UCSD-AML1 (cell line): ENCODE measurements around the gene RBM43.
"Not testable (repeated sequence)": the region's sequence is repeated elsewhere in the genome, so short reads cannot be mapped to it uniquely, and the experiment has no call there.

Experiments
- DNase-seq: peaks from one replicate; lab custom pipeline; 2025; ENCODE audit not compliant: unreplicated experiment; lab: John Stamatoyannopoulos, UW

RBM43 gene

DNA sequence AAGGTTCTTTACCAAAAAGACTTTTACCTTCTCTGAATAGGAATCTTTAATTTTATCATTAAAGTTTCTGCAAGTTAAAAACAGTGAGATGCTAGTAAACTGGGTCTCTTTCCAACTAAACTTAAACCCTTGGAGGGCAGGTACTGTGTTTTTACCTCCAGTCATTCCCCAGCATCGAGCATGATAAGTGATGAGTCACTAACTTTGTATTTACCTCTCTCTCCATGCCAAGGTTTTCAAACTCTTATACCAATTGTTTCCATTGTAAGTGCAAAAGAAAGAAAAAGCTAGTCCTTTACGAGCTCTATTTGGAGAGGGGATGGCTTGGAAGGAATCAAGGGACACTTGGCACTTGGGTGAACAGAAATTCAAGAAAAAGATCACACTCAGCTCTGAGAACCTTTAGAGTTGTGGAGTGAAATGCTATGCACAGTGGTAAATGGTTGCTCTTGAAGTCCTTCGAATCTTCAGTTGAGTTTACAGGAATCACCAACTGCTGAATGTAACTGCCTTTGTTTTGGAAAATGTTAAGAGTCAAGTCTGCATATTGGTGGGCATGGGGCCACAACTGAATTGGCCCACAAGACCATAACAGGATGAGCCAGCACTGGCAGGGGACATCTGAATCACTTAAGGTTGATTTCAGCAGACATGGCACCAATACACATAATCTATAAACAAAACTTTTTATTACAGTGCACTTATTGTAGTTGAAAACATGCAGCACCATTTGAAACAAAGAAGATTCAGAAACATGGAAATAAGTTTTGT lies 8.3 kb upstream of the RBM43 start:
- DNase-seq: no peak

DNA sequence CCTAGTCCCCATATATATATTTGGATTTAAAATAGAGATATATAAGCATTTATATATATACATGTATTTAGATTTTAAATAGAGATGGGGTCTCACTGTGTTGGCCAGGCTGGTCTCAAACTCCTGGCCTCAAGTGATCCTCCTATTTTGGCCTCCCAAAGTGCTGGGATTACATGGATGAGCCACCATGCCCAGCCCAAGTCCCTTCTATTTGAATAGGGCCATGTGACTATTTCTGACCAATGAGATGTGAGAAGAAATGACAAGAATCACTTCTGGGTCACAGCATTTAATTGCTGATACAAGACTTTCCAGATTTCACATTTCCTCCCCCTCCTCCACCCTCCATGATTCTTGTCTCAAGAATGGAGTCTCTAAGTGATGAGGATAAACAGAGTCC lies 6.4 kb upstream of the RBM43 start:
- DNase-seq: no peak

DNA sequence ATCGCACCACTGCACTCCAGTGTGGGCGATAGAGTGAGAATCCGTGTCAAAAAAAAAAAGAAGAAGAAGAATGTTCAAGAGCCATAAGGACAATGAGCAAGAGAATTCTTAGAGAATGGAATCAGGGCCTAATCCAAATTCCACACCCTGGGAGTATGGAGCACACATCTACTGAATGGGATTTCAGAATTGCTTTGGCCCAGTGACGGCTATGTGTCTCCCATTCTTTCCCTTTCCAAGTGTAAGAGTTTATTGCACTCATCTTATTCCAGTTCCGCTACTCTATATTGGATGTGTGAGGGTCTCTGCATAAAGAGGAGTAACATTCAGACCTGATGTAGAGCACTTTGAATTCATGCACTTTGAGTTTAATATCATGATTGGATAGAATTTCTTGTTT lies 5.9 kb upstream of the RBM43 start:
- no peak for DNase-seq

DNA sequence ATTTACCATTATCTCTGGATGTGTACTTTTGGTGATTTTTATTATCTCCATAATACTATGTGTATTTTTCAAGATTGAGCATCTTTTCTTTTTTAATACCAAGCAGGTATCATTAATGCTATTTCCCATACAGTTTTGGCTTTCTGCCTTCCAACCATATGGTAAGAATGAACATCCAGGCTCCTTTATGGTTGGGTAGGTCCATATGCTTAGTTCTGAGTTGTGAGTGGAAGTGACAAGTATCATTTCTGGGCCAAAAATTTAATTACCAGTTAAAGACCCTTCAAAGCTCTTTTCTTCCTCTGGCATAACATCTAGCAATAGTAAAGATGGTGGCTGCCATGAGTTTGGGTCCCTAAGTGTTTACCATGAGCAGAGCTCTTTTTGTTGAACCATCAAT lies 4.3 kb upstream of the RBM43 start:
- DNase-seq: no peak

DNA sequence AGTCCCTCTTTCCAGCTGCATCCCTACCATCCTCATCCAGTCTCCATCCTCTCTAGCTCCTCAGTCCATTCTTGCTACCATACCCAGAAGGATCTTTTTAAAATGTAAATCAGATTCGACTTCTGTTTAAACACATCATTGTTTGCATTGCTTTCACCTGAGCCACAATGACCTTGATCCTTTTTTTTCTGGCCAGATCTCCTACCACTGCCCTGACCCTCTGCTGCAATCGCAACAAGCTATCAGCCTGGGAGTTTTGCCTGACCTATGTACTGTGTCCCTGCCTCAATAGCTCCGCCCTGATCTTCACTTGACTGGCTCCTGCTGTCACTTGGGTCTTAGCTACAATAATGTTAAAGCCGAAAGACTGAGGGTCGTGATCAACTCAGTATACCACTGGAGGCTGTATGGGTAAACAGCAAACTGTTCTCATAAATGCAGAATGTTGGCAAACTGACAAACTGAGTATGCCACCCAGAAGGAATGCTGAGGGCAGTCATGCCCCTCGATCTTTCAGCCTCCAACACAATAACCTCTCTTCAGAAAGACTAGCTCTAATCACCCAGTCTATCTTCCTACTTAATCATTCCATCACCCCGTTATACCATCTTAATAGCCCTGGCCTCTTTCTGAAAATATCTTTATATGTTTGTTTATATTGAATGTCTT lies 2.6 kb upstream of the RBM43 start:
- no peak for DNase-seq

DNA sequence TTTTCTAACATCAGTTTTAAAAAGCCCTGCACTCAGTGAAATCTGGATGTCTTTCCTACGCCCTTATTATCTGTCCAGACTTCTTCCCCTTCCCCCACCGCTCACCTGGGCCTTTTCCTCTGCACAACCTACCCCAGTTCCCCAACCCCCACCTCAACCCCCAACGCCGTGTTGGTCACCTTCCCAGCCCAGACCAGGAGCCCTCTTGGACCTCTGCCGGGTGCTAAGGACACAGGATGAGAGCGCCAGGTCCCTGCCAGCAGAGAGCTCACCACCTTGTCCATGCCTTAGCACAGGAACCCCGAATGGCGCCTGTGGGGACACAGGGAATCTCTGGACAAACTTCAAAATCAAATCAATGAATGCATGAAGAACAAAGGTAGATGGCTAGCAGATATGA lies 966 bp upstream of the RBM43 start:
- DNase-seq: no peak

DNA sequence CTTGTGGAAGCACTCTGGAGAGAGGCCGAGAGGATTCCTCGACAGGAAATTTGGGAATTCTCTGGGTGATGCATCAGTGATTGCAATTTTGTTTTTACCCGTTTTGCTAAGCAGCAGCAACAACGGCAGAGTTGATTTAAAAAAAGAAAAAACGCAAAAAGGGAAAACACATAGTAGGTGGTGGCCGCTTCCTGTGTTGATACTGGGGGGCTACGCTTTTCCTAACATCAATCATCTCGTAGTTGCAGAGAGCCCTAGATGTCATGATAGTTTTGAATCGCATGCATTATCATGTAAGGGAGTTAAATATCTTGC lies 271 bp upstream of the RBM43 start:
- DNase-seq: no peak

DNA sequence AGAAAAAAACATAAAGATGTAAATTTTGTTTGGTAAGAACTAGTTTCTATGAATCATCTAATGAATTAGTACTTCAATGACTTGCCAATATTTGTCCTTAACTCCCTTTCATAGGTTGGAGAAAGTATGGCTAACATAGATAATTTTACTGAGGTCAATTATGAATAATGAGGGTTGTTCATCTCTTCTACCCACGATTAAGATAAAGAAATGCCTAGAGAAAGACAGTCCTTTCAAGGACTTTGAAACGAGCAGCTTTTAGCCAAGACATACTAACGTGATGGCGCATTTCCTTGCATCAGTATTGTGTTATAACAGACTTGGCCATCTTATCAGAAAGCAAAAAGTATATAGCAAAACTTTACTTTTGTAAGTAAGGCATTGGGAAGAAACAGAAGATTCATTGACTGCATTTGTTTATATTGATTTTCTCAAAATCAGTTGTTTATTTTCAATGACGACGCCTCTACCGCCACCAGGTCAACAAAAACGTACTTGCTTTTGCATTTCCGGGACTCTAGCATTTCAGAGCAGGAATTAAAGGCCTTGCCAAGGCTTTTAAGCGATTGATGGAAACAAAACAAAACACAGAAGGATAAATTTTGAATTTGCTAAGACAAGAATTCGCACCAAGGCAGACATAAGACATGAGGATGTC lies 961 bp downstream of the RBM43 start:
- no peak for DNase-seq

DNA sequence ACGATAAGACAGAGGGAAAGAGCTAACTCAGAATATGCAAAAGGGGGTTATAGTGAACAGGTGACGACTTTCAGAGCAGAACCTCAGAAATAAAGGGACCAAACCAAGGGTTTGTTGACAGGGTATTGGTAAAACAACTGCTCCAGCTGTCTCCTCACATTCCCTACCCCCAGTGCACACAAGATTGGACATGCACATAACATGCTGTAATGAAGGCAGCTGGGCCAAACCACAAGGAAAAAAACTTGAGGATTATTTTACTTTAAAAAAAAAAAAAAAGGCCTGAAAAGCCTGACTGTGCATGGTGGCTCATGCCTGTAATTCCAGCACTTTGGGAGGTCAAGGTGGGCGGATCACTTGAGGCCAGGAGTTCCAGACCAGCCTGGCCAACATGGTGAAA lies 3.5 kb downstream of the RBM43 start:
- DNase-seq: no peak

DNA sequence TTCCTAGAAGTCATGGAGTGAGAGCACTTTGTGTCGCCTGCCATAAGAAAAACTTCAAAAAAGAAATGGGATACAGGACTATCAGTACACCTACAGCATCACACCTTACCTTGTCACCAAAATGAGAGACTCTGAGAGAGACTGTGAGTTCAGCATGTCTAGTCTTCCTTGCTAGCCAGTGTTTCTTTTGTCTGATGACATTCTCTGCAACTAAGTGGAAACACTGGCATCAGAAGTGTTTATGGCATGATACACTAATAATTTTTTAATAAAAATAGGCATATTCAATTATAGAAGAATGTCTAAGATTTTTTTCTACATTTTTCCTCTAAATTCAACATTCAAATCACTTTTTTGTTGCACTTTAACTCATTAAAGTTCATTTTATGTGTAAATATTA lies 9.0 kb downstream of the RBM43 start:
- DNase-seq: no peak

DNA sequence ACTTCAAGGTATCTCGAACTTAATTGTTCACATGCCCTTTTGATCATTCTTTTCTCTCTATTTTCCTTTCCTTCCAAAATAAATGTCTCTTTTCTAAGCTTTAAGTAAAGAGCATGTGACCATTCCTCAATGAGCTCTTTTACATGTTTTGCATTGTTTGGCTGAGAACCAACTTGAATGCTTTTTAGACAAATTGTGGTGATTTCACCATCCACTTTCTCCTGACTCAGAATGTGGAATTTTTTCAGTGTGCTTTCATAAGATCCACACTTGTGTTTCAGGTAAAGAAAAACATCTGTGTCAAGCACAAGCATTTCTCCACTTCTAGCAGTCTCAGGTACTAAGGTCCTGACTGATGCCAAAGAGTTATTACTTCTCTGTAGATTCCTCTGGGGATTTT lies 10.7 kb downstream of the RBM43 start:
- DNase-seq: no peak

DNA sequence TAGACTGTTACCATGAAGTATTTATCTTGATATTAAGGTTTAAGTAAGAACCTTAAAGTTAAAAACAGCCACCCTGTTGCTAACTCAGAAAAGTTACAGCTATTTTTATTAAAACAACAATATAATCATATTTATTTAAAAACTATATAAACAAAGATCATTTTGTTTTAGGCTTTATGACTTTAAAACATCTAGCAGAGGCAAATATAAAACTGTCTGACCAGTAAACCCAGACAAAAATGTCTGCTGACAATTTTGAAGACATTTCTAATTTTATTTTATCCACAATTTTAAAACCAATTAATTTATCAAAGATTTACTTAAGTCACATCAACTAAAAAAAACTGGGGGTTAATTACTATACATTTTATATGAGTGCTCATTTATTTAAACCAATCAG lies 14.2 kb downstream of the RBM43 start:
- no peak for DNase-seq

DNA sequence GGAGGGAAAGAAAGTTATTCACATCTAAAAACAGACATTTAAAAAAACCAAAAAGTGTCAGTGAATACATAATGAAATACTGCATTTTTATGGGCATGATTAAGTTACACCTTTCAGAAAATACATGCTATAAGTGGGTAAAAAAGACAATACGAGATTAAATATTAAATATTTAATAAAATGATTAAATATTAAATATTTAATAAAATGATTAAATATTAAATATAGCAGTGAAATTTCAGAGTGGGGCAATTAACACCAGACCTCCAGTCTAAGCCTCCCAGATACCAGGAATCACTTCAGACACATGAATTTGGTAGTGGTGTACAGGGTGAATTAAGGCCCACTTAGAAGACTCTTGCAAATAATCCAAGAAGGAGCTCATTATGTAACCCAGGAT lies 15.5 kb downstream of the RBM43 start:
- no peak for DNase-seq

DNA sequence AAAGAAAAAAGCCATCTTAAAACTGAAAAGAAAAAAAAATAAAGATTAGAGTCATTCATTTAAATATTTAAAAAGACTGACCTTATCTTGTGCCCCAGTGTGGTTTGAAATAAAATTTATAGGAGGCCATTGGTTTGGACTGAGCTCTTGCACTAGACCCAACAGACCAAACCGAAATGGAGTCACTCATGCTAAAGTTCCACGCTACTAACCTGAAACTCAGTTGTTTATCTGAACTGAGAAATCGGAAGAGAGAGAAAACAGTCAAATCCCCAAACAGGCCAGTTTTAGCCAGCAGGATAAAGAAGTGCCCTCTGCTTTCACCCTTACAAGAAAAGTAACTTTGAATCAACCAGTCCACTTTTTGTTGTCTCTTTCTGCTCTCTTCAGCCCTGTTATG lies 18.2 kb downstream of the RBM43 start:
- DNase-seq: no peak

DNA sequence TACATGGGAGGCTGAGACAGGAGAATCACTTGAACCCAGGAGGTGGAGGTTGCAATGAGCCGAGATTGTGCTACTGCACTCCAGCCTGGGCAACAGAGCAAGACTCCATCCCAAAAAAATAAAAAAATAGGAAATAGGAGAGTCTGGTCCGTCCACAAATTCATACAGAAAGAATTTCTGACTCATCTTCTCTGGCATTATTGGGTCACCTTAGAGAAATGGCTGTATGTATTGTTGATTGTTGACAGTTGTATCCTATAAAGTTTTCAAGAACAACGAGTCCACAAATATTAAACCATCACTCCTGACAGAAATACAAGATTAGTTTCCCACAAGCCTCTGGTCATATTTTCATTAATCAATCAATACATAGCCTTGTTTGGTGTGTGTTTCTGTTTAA lies 20.4 kb downstream of the RBM43 start:
- no peak for DNase-seq

DNA sequence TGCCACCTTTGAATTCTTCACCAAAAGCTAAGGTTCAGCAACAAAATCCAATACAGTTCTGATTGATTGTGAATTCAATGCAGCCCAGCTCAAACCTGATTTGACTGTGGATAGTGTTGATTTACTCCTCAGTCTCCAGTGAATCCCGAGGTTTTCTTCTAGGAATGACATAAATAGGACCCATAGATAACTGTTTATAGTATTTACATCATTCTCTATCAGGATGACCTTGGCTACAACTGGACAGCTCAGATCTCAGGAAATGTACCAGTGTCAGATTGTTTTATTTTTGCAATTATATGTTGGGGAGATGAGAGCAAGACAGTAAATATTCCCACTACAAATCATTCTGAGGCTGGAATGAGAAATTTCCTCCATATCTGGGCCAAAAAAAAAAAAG lies 21.2 kb downstream of the RBM43 start:
- DNase-seq: no peak

DNA sequence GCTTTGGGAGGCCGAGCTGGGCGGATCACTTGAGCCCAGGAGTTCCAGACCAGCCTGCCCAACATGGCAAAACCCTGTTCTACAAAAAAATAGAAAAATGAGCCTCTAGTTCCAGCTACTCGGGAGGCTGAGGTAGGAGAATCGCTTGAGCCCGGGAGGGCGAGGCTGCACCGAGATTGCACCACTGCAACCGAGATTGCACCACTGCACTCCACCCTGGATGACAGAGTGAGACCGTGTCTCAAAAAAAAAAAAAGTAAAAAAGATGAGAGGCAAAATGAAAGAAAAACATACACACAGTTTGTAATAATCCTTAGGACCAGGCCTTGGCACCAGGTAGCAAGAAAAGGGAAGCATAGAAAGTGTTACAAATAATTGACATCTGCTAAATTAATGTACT lies 22.0 kb downstream of the RBM43 start:
- DNase-seq: no peak

DNA sequence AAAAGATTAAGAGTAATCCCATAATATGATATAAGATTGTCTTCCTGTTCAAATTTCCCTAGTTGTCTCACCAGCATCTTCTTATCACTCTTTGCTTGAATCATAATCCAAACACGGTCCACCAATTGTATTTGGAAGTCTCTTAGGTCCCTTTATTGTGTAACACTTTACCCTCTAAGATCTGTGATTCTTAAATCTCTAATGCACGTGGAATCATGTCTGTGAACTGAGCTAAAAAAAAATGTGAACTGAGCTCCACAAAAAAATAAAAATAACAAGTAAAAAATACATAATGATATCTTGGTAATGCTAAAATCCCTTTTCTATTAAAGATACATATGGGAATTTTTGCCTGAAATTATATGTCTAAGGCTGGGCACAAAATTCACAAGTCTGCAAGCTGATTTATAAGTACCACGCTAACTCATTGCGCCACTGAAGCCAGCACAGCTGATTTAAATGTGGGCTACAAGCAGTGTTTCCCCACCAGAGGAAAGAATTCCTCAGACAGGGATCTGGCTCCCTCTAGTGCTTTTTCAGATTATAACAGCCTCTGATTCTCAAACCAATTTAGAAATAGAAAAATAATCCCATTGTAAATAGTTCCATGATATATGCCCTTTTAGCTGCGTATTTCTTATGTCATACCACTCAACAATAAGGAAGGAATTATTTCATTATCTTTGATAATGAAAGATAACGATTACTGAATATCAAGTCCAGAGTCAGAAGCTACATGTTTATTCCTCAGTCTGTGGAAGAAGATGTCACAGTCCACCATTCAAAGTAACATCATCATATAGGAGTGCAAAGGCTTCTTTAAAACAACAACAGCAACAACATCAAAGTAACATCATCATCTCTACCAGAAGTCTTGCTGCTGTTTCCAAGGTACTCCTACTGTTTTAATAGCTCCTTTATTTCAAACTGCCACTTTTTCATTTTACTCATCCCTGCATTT lies 22.9 kb downstream of the RBM43 start:
- DNase-seq: no peak

DNA sequence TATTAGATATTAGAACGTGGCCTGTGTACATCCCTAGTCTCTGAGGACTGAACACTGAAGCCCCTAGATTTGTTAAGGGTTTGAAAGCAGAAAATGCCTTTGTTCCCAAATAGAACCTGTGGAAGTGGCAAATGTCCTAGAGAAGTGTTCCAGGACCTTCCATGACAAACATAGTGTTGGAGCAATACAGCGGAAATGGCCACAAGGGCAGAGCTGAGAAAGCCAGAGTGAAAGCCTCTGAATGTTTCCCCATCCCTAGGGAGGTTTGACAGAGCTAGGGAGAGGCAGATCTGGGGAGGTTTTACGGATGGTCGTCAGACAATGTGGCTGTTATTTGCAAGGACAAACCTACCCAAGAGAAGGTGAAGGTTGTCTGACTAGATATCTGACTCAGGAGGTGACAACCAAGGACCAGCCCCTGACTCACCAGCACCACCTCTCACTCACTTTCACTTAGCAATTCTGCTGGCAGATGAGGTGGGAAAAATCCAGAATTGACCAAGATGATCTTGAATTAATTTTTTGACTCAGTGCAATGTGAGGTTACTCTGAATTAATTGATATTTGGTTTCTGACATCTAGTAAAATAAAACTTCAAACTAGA lies 24.1 kb downstream of the RBM43 start:
- DNase-seq: no peak

DNA sequence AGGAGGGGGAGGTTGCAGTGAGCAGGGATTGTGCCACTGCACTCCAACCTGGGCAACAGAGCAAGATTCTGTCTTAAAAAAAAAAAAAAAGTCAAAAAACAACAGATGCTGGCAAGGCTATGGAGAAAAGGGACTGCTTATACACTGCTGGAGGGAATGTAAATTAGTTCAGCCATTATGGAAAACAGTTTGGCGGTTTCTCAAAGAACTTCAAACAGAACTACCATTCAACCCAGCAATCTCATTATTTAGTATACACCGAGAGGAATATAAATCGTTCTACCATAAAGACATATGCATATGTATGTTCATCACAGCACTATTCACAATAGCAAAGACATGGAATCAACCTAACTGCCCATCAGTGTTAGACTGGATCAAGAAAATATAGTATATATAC lies 27.9 kb downstream of the RBM43 start:
- not testable (repeated sequence) for DNase-seq

DNA sequence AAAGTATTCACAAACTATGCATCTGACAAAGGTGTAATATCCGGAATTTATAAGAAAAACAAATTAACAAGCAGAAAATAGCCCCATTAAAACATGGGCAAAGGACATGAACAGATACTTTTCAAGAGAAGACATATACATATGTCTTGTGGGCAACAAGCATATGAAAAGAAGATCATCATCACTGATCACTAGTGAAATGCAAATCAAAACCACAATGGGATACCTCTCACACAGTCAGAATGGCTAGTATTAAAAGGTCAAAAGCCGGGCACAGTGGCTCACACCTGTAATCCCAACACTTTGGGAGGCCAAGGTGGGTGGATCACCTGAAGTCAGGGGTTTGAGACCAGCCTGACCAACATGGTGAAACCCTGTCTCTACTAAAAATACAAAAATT lies 28.4 kb downstream of the RBM43 start:
- not testable (repeated sequence) for DNase-seq
